Activated T-helper 1 cell treated with Interleukin-2 at 50 U/mL for 16 hours (primary cell): Measurements from ENCODE around the gene NLRC3.
"Not testable (repeated sequence)": the region's sequence is repeated elsewhere in the genome, so short reads cannot be mapped to it uniquely, and the experiment has no call there.

Experiments
- DNase-seq: peaks from one replicate; pipeline ENCODE4 v3.0.0-alpha.2; 2020; ENCODE audit warnings: low read depth

Gene NLRC3, protein sequence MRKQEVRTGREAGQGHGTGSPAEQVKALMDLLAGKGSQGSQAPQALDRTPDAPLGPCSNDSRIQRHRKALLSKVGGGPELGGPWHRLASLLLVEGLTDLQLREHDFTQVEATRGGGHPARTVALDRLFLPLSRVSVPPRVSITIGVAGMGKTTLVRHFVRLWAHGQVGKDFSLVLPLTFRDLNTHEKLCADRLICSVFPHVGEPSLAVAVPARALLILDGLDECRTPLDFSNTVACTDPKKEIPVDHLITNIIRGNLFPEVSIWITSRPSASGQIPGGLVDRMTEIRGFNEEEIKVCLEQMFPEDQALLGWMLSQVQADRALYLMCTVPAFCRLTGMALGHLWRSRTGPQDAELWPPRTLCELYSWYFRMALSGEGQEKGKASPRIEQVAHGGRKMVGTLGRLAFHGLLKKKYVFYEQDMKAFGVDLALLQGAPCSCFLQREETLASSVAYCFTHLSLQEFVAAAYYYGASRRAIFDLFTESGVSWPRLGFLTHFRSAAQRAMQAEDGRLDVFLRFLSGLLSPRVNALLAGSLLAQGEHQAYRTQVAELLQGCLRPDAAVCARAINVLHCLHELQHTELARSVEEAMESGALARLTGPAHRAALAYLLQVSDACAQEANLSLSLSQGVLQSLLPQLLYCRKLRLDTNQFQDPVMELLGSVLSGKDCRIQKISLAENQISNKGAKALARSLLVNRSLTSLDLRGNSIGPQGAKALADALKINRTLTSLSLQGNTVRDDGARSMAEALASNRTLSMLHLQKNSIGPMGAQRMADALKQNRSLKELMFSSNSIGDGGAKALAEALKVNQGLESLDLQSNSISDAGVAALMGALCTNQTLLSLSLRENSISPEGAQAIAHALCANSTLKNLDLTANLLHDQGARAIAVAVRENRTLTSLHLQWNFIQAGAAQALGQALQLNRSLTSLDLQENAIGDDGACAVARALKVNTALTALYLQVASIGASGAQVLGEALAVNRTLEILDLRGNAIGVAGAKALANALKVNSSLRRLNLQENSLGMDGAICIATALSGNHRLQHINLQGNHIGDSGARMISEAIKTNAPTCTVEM

DNA sequence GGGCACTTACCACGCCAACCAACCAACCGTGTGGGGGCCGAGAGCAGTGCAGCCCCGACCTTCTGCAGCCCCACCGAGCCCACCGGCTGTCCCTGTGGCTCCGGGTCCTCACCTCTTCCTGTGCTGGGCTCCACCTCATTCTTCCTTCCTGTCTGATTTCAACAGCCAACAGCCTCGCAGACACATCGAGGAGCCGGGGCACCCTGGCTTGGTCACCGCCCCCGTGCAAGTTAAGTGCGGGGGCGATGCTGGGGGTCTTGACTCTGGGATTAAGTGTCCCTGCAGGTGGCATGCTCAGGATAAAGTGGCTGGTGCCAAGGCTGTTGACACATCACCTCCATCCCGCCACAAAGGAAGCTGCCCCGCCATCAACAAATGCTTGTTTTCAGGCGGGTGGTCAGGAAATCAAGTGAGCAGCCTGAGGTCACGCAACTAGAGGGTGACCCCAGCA, at the start of gene NLRC3:
TSS of gene NLRC3 (minus strand) at position 102 of the 451 bp plus-strand sequence. CDS start 12,367 bp downstream, outside the sequence.
- DNase-seq = peak; percentile 37

DNA sequence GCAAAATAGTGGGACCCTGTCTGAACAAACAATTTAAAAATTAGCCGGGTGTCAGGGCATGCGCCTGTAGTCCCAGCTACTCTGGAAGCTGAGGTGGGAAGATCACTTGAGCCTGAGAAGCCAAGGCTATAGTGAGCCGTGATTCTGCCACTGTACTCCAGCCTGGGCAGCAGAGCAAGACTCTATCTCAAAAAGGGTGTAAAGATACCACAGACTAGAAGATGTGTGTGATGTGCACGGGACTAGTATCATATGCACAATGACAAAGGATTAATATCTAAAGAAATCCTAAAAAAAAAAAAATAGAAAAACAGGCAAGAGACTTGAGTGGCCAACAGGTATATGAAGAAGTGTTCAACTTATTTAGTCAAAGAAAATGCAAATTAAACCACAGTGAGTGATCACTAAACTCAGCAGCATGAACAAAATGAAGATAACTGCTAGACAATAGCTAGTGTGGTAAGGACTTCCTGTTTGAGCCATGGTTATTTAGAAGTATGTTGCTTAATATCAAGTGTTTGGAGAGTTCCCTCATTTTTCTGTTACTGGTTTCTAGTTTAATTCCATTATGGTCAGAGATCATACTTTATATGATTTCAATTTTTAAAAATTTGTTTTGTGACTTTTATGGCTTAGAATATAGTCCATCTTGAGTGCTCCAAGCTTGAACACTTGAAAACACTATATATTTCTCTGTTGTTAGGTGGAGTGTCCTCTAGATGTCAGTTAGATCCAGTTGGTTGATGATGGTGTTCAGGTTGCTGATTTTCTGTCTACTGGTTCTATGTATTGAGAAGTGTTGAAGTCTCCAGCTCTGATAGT, 48.9 kb upstream of the NLRC3 start:
- DNase-seq = no peak

DNA sequence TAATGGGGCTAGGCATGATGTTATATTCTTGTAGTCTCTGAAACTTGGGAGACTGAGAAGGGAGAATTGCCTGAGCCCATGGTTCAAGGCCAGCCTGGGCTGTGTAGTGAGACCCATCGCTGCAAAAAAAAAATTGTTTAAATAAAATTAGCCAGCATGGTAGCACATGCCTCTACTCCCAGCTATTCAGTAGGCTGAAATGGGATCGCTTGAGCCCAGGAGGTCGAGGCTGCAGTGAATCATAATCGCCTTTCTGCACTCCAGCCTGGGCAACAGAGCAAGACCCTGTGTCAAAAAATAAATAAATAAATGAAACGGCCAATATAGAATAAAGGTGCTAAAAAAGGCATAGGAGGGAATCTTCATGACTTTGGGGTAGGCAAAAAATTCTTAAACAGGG, 48.1 kb upstream of the NLRC3 start:
- no peak for DNase-seq

DNA sequence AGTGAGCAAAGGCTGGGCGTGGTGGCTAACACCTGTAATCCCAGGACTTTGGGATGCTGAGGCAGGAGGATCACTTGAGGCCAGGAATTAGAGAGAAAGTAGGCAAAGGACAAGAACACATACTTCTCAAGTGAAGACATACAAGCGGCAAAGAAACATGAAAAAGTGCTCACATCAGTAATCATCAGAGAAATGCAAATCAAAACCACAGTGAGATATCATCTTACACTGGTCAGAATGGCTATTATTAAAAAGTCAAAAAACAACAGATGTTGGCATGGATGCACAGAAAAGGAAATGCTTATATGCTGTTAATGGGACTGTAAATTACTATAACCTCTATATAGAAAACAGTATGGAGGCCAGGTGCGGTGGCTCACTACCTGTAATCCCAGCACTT, 46.4 kb upstream of the NLRC3 start:
- no peak for DNase-seq

DNA sequence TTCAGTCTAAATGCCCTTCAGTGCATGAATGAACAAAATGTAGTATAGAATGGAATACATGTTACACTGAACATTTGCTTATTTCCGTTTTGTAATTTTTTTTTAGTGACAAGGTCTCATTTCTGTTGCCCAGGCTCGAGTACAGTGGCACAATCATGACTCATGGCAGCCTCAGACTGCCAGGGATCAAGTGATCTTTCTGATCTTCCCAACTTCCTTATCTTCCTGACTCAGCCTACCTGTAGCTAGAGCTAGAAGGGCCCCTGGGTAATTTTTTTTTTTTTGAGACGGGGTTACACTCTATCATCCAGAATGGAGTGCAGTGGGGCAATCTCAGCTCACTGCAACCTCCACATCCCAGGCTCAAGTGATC, 41.6 kb upstream of the NLRC3 start:
- no peak for DNase-seq

DNA sequence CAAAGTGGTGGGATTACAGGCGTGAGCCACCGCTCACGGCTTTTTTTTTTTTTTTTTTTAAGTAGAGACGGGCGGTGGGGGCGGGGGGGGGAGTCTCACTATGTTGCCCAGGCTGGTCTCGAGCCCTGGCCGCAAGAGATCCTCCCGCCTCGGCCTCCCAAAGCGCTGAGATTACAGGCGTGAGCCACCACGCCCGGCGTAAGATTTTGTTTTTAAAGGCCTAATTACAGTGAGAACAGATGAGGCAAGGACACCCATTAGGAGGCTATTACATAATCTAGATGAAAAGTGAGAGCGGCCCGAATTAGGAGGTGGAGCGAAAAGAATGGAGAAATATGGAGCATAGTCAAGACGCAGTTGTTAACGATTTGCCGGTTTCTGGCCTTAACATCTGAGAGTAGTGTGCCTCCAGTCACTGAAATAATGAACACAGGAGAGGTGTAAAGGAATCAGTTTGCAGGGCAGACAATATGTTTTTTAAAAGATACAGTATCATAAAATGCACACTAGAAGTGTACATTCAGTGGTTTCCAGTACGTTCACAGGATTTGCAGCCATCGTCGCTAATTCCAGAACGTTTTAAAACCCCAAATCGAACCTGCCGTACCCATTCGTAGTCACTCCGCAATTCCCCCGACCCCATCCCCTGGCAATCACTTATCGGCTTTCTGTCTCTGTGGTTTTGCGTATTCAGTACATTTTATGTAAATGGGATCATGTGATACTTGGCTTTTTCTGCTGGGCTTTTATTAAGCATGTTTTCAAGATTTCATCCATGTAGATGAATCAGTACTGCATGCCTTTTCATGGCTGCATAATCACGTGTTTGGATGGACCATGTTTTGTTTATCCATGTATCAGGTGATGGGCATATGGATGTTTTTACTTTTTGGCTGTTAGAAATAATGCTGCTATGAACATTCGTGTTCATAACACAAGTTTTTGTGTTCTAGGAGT, 35.6 kb upstream of the NLRC3 start:
- DNase-seq = no peak

DNA sequence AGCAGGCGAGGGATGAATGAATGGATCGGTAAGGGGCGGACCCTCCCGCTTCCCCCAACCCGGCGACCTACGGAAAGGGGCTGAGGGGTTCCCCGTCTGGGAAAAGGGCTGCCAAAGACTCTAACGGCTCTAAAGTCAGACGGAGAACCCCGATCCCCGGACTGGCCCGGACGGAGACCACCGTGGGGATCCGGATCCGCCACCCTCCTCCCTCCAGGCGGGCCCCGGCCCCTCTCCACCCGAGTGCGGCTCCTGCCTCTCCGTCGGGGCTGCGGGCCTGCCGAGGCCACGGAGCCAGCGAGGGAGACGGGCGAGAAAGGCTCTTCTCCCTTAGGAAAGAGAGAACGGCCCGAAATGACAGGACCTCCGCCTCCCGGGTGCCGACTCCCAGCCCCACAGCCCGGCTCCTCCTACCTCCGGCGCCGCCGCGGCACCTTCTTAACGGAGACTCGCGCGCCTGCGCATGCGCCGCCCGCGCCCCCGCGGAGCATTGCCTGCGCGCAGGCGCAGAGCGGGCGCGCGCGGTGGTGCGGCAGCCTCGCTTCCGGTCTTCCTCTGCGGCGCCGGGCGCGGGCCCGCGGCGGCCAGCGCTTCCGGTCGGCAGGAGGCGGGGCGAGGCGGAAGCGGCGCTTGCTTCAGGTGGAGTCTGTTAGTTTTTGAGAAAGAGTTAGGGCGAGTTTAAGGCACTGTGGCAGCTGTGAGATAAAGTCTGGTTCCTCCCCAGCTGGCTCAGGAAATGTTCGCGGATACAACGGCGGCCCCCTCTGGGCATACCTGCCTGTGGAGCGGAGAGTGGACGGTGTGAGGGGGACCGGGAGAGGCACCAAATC, 34.2 kb upstream of the NLRC3 start, which contains the start of gene SLX4:
TSS of gene SLX4 (minus strand) at position 461 of the 830 bp plus-strand sequence. CDS start 2,642 bp downstream, outside the sequence.
- DNase-seq = peak; percentile 92

DNA sequence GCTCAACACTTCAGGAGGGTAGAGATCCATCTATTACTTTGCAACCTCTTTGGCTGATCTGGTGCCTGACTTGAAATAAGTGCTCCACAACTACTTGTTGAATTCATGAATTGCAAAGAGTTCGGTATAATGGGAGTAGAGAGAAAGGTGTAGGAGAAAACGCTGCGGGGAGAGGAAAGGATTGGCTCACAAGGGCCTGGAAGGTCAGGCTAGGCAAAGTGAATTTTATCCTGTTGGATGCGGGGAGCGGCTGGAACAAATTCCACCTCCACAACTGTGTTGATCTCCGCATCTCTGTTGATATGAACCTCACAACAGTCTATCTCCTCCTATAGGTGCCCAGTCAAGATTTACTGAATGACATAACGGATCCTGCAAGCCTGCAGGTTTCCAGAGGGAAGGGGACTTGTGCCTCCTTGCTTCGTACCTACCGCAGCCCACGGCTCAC, 33.5 kb upstream of the NLRC3 start:
- DNase-seq = no peak

DNA sequence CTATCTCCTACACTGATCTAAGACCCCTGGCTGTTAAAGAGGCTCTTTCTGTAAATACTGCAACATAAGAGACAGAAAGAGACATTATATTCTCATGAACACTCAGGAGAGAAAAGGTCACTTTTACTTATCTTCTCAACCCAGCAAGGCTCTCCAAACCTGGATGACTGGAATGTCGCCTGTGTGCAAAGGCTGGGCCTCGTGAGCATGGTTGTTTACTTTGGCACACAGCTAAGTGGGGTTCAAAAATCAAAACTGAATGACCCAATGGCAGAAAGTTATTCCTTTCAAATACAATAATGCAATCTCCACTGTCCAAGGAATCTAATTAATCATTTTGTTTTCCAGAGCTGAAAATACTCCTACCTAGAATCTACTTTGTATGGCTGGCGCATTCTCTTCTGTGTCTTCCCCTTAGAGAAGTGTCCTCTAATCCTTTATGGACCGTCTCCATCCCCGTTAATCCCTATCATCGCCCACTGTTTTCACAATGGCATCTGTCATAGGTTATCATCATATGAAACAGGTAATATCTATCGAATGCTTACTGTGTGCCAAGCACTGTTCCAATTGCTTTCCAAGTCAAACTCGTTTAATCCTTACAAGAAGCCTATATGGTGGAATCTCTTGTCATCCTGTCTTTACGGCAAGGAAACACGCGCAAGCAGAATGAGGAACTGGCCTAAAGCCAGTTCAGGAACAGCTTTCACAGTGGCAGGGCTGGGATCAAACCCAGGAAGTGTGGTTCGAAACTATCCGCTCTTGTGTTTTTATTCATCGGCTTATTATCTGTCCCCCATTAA, 32.9 kb upstream of the NLRC3 start:
- DNase-seq = no peak

DNA sequence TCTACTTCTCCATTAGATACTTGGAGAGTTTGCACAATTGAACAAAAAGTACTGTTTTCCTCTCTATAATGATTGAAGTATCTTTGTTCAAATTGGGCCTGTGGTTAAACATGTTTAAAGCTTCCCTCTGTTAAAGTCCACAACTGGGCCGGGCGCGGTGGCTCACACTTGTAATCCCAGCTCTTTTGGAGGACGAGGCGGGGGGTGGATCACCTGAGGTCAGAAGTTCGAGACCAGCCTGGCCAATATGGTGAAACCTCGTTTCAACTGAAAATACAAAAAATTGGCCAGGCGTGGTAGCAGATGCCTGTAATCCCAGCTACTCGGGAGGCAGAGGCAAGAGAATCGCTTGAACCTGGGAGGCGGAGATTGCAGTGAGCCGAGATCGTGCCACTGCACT, 31.8 kb upstream of the NLRC3 start:
- DNase-seq = not testable (repeated sequence)

DNA sequence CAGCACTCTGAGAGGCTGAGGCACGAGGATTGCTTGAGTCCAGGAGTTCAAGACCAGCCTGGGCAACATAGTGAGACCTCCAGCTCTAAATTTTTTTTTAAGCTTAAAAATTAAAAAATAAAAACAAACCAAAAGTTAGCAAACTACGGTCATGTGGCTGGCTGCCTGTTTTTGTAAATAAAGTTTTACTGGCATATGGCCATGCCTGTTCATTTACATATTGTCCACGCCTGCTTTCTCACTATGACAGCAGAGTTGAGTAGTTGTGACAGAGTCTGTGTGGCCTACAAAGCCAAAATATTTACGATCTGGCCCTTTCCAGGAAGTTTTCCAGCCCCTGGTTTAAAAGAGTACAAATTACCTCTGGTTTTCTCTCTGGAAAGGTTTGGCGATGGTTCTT, 30.9 kb upstream of the NLRC3 start:
- DNase-seq = no peak

DNA sequence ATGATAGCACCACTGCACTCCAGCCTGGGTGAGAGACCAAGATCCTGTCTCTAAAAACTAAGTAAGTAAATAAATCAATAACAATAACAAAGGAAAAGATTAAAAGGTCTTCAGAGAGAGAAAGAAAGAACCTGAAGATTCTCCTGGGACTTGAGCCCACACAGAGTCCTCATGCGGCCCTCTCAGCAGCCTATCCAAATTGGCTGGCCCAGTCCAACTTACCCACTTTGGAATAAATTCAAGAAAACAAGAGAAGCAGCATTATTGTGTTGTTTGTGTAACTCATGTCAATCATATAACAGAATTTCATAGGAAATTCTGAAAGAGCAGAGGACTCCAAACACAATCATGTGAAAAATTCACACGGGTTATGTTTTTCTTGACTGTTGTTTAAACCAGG, 30.4 kb upstream of the NLRC3 start:
- DNase-seq = no peak

DNA sequence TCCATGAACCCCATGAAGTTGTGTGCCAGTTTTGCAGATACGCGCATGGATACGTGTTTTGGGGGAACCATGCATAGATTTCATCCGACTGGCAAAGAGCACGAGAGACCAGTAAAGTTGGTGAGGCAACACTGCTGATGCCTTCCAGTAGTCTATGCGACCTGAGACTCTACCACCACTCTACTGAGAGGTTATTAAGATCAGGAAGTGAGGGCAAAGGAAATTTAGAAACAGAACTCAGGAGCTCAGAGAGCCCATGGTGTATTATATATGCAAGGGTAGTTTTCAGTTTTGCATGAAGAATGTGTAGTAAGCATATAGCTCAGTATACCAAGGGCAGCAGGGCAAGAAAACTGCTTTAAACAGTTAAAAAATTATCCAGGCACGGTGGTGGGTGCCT, 30.0 kb upstream of the NLRC3 start:
- no peak for DNase-seq

DNA sequence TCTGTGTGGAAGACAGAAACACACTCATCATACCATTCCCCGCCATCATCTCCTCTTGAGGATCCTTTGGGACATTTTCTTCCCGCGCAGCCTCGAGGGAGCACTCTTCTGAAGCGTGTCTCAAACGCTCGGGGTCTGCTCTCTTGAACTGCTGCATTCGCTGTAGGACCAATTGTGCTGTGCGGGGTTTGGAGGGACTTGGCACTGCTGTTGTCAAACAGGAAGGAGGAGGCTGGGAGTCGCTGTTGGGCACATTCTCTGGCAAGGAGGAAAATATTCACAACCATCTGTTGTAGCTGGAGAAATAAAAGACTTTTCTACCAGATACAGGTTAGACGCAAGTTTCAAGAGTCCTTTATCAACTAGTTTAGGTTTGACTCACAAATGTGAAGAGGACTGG, 29.2 kb upstream of the NLRC3 start:
- DNase-seq = no peak

DNA sequence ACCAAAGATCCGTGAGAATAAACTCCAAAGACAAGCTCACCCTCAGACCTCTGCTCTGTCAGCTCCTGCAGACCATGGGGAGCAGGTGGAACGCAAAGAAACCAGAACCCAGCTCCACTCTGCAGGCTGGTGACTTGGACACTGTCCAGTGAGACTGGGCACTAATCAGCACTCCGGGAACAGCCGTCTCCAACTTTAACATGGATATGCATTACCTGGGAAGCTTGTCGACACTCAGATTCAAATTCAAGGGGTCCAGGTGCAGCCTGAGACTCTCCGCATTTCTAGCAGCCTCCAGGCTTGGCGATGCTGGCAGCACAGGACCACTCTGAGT, 25.1 kb upstream of the NLRC3 start:
- DNase-seq = no peak

DNA sequence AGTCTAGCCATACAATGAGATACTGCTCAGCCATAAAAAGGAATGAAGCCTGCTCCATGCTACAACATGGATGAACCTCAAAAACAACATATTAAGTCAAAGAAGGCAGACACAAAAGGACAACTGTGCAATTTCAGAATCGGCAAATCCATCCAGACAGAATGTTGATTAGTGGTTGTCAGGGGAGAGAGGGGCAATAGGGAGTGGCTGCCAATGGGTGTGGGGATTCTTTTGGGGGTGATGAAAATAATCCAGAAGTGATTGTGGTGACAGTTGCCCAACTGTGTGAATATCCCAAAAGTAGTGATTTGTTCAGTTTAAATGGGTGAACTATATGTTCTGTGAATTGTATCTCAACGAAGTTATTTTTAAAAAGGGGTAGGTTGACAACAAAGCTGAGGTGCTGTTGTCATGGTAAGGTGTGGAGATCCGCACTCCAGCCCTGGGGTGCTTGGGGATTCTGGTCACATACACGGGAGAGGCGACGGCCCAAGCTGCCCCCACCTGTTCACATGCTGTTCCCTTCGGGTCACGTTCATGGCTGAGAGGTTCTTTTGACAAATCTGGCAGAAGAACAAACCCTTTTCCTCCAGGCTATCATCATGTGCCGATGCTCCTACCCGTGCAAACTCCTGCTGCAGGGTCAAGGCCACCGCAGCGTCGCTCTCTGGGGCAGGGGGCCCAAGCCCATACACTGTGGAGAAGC, 24.6 kb upstream of the NLRC3 start:
- DNase-seq = no peak

DNA sequence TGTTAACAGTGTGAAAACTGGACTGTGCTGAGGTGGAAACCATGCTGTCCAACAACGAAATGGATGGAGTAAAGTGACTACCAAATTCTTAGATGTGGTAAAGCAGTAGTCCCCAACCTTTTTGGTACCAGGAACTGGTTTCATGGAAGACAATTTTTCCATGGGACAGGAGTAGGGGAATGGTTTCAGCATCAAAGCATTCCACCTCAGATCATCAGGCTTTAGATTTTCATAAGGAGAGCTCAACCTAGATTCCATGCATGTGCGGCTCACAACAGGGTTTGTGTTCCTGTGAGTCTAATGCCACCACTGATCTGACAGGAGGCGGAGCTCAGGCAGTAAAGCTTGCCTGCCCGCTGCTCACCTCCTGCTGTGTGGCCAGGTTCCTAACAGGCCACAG, 22.7 kb upstream of the NLRC3 start:
- DNase-seq = no peak

DNA sequence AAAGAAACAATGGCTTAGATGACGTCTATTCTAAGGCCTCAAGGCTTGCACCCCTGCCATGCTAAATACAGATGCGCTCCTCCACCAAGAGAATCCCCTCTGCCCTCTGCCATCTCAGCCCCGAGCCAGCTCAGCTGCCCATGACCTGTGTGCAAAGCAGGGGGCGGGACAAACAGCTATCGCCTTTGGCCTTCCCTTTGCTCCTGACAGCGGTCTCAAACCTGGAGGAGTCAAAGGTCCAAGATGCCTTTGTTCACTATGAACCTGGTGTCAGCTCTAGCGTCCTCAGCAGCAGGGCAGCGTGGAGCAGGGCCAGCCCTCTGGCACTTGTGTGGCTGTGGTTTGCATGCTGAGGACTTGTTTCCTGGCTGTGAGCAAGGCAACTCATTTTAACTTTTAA, 21.9 kb upstream of the NLRC3 start:
- no peak for DNase-seq
